MM.1S (cell line): ENCODE measurements around the gene PERM1.

ENCODE experiments used
- DNase-seq: peaks from one replicate; pipeline ENCODE4 v3.0.0-alpha.2; 2015
- H2AFZ ChIP-seq: fragments of 300-600 bp; sonication (generic); 2 replicates; pipeline ENCODE4 v1.6.0; 2016; ENCODE audit warnings: antibody characterized with exemption, low read length
- H3F3A ChIP-seq: fragments of 300-600 bp; sonication (generic); 2 replicates; pipeline ENCODE4 v1.6.1; 2016; ENCODE audit warnings: mild to moderate bottlenecking, antibody characterized with exemption, low read length, moderate library complexity, mixed read lengths; ENCODE audit not compliant: insufficient read depth
- H3K27ac ChIP-seq: fragments of 300-600 bp; sonication (generic); 2 replicates; pipeline ENCODE4 v1.5.1; 2016; ENCODE audit warnings: mild to moderate bottlenecking, low read length
- H3K27me3 ChIP-seq: fragments of 300-600 bp; sonication (generic); replicated peaks from 2 replicates; pipeline ENCODE4 v1.6.0; 2016; ENCODE audit warnings: low read length; ENCODE audit not compliant: insufficient read depth
- H3K36me3 ChIP-seq: fragments of 300-600 bp; sonication (generic); replicated peaks from 2 replicates; pipeline ENCODE4 v1.6.1; 2016; ENCODE audit warnings: mild to moderate bottlenecking, low read length, mixed read lengths; ENCODE audit not compliant: insufficient read depth
- H3K4me1 ChIP-seq: fragments of 300-600 bp; sonication (generic); 2 replicates; pipeline ENCODE4 v1.6.1; 2016; ENCODE audit warnings: low read length, mixed read lengths
- H3K4me2 ChIP-seq: fragments of 300-600 bp; sonication (generic); 2 replicates; pipeline ENCODE4 v1.6.0; 2016; ENCODE audit warnings: low read depth, low read length
- H3K4me3 ChIP-seq: fragments of 300-600 bp; sonication (generic); 2 replicates; pipeline ENCODE4 v1.5.1; 2016; ENCODE audit warnings: low read length, mixed read lengths
- H3K79me2 ChIP-seq: fragments of 300-600 bp; sonication (generic); 2 replicates; pipeline ENCODE4 v1.6.1; 2016; ENCODE audit warnings: mixed run types, low read length, mixed read lengths
- H3K9ac ChIP-seq: fragments of 300-600 bp; sonication (generic); 2 replicates; pipeline ENCODE4 v1.6.1; 2016; ENCODE audit warnings: low read length, mixed read lengths
- H3K9me2 ChIP-seq: fragments of 300-600 bp; sonication (generic); replicated peaks from 2 replicates; pipeline ENCODE4 v1.6.1; 2016; ENCODE audit warnings: mild to moderate bottlenecking, low read length, mixed read lengths; ENCODE audit not compliant: insufficient read depth
- H3K9me3 ChIP-seq: fragments of 300-600 bp; sonication (generic); replicated peaks from 2 replicates; pipeline ENCODE4 v1.6.1; 2016; ENCODE audit warnings: mild to moderate bottlenecking, low read length, mixed read lengths; ENCODE audit not compliant: insufficient read depth
- H4K20me1 ChIP-seq: fragments of 300-600 bp; sonication (generic); 2 replicates; pipeline ENCODE4 v1.6.1; 2016; ENCODE audit warnings: mild to moderate bottlenecking, low read length, moderate library complexity, mixed read lengths; ENCODE audit not compliant: insufficient read depth
- CTCF ChIP-seq: fragments of 300-600 bp; sonication (generic); IDR thresholded peaks from 2 replicates; pipeline ENCODE4 v1.5.1; 2016; ENCODE audit warnings: antibody characterized with exemption, low read length, mixed read lengths
- EZH2 ChIP-seq: fragments of 300-600 bp; sonication (generic); optimal IDR thresholded peaks from 2 replicates; pipeline ENCODE3; 2017; ENCODE audit warnings: low read depth, mild to moderate bottlenecking, antibody characterized with exemption, low read length, mixed read lengths
- EZH2phosphoT487 ChIP-seq: fragments of 300-600 bp; sonication (generic); IDR thresholded peaks from 2 replicates; pipeline ENCODE4 v1.6.1; 2018; ENCODE audit warnings: antibody characterized with exemption, low read length

Gene PERM1

GRCh38 chr1:982765-983436, 1.0 kb upstream of the PERM1 start:
- Histone ChIP-seq H3K79me2 (no peaks in the 10 kb centered on the region), H3K27ac (no peak overlapping the region), H3K4me2 (no peak overlapping the region), H4K20me1 (no peaks in the 10 kb centered on the region), H3K9me2 (no peaks in the 10 kb centered on the region), H2AFZ (no peak overlapping the region), H3K9me3 (no peaks in the 10 kb centered on the region), H3F3A (no peaks in the 10 kb centered on the region), H3K36me3 (no peaks in the 10 kb centered on the region), H3K4me3 (no peak overlapping the region), H3K9ac (no peak overlapping the region), H3K27me3 (peaks cover 95% of the 10 kb centered on the region), H3K4me1 (peaks cover 6% of the 10 kb centered on the region; the same call in 1 of the 2 replicates)
- DNase-seq, result no peak
- no peak for TF ChIP-seq EZH2phosphoT487
- TF ChIP-seq EZH2, result no peak
- no peak for TF ChIP-seq CTCF

DNA sequence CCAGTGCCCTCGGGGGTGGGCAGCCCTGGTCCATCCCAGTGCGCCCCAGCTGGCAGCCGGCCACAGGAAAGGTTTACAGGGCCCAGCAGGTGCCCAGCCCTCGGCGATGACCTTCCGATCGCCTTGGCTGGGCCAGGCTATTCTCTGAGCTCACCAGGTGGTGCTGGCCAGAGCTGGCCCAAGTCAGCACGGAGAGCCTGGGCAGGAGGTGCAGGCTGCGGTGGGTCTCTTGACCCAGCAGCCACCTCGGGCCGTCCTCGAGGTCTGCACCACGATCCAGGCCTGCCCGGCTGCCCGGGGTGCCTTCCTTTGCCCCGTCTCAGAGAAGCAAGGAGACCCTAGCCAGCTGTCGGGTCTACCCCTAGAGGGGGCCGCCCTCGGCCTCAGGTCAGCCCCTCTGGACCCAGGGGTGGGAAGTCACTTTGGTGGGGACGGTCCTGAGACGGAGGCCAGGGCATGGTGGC, 370 bp downstream of the PERM1 start:
- H3F3A ChIP-seq, result no peaks in the 10 kb centered on the region
- no peak overlapping the region for H3K9ac ChIP-seq
- no peaks in the 10 kb centered on the region for H3K9me3 ChIP-seq
- TF ChIP-seq CTCF (no peak), EZH2 (no peak), EZH2phosphoT487 (no peak)
- H3K79me2 ChIP-seq, result no peaks in the 10 kb centered on the region
- no peak overlapping the region for H2AFZ ChIP-seq
- no peak overlapping the region for H3K4me3 ChIP-seq
- H3K4me1 ChIP-seq, result peaks cover 6% of the 10 kb centered on the region; the same call in 1 of the 2 replicates
- H3K9me2 ChIP-seq, result no peaks in the 10 kb centered on the region
- no peaks in the 10 kb centered on the region for H4K20me1 ChIP-seq
- no peak for DNase-seq
- peaks cover 81% of the 10 kb centered on the region for H3K27me3 ChIP-seq
- H3K4me2 ChIP-seq, result no peak overlapping the region
- H3K36me3 ChIP-seq, result no peaks in the 10 kb centered on the region
- H3K27ac ChIP-seq, result no peak overlapping the region

- Histone ChIP-seq H3F3A (no peaks in the 10 kb centered on the region), H4K20me1 (no peaks in the 10 kb centered on the region), H3K27ac (no peak overlapping the region), H3K79me2 (no peaks in the 10 kb centered on the region), H3K36me3 (no peaks in the 10 kb centered on the region), H3K4me1 (peaks cover 6% of the 10 kb centered on the region; the same call in 1 of the 2 replicates), H2AFZ (no peak overlapping the region), H3K4me2 (no peak overlapping the region), H3K9me2 (no peaks in the 10 kb centered on the region), H3K4me3 (no peak overlapping the region), H3K9me3 (no peaks in the 10 kb centered on the region), H3K9ac (no peak overlapping the region), H3K27me3 (peaks cover 74% of the 10 kb centered on the region)
- DNase-seq, result no peak
- TF ChIP-seq CTCF (no peak), EZH2phosphoT487 (no peak), EZH2 (no peak)
Observed at GRCh38 chr1:980602-981395, 1.1 kb downstream of the PERM1 start.
